Upper lobe of right lung (tissue), 1 donor: ENCODE measurements around the gene SELL. TPM values are rescaled to one million over a fixed set of nuclear protein-coding genes. Genes with fewer than 3 reads are reported as not detected.

ENCODE experiments used
- ATAC-seq: fragments of 200-7000 bp; cut with Tn5 transposase; one replicate; pipeline ENCODE4 v1.9.1; 2020; ENCODE audit warnings: mild to moderate bottlenecking, moderate library complexity
- DNase-seq: peaks from one replicate; pipeline ENCODE4 v3.0.0-alpha.2; 2020
- H3K27ac ChIP-seq: fragments of 200-600 bp; one replicate; pipeline ENCODE4 v1.8.0; 2022
- H3K27me3 ChIP-seq: fragments of 200-600 bp; one replicate; pipeline ENCODE4 v1.8.0; 2022; ENCODE audit warnings: mild to moderate bottlenecking
- H3K36me3 ChIP-seq: fragments of 200-600 bp; one replicate; pipeline ENCODE4 v1.8.0; 2022
- H3K4me1 ChIP-seq: fragments of 200-600 bp; one replicate; pipeline ENCODE4 v1.8.0; 2022
- H3K4me3 ChIP-seq: fragments of 200-600 bp; one replicate; pipeline ENCODE4 v1.8.0; 2022; ENCODE audit warnings: mild to moderate bottlenecking
- H3K9me3 ChIP-seq: fragments of 200-600 bp; one replicate; pipeline ENCODE4 v1.8.0; 2022
- CTCF ChIP-seq: fragments of 200-600 bp; IDR thresholded peaks from one replicate; pipeline ENCODE4 v1.8.0; 2022; ENCODE audit warnings: antibody characterized with exemption
- intact Hi-C: fragments of 100-400 bp; cut with DNase I; formaldehyde crosslinking; loops from one replicate; pipeline ENCODE4 v1.11.0; 2022
- total RNA-seq: library from RNA; stranded (reverse); fragmentation: NEBNext Ultra II Directional; extraction: Animal tissue kit (Norgen Biotek cat#: 25700); gene quantifications from one replicate; pipeline ENCODE4 v1.2.1, GENCODE V29; 2021
- donor health status: DM: no; HTN: yes; CAD: no; lungs with severe emphysema.

SELL gene
- total RNA-seq, 1 donor from 2014 or later: 12.1 TPM

GRCh38 chr1:169729991-169730390 is 18.6 kb upstream of the SELL start:
- no peaks in the 10 kb centered on the region for H3K9me3 ChIP-seq
- no peak for TF ChIP-seq CTCF
- no peak overlapping the region for H3K27ac ChIP-seq
- H3K4me3 ChIP-seq: no peak overlapping the region
- DNase-seq: no peak
- H3K27me3 ChIP-seq: no peaks in the 10 kb centered on the region
- no peaks in the 10 kb centered on the region for H3K4me1 ChIP-seq
- no peaks in the 10 kb centered on the region for H3K36me3 ChIP-seq
- no peak for ATAC-seq
- intact Hi-C loops: no loop called here

GRCh38 chr1:169727307-169727706 is 15.9 kb upstream of the SELL start:
- ATAC-seq (no peak), DNase-seq (no peak)
- H3K9me3 ChIP-seq: no peaks in the 10 kb centered on the region
- no peaks in the 10 kb centered on the region for H3K36me3 ChIP-seq
- TF ChIP-seq CTCF: no peak
- no peak overlapping the region for H3K4me3 ChIP-seq
- intact Hi-C loops: no loop called here
- no peaks in the 10 kb centered on the region for H3K4me1 ChIP-seq
- H3K27me3 ChIP-seq: no peaks in the 10 kb centered on the region
- H3K27ac ChIP-seq: no peak overlapping the region

- Histone ChIP-seq H3K36me3 (no peaks in the 10 kb centered on the region), H3K27ac (no peak overlapping the region), H3K4me3 (no peak overlapping the region), H3K9me3 (no peaks in the 10 kb centered on the region), H3K4me1 (no peaks in the 10 kb centered on the region), H3K27me3 (no peaks in the 10 kb centered on the region)
- DNase-seq (no peak), ATAC-seq (no peak)
- no peak for TF ChIP-seq CTCF
- intact Hi-C loops: no loop called here
Observed at GRCh38 chr1:169726851-169727250, 15.4 kb upstream of the SELL start.

- no peak for ATAC-seq
- intact Hi-C loops: no loop called here
- H3K36me3 ChIP-seq: no peaks in the 10 kb centered on the region
- no peak for TF ChIP-seq CTCF
- H3K4me1 ChIP-seq: no peaks in the 10 kb centered on the region
- no peak for DNase-seq
- no peaks in the 10 kb centered on the region for H3K9me3 ChIP-seq
- H3K27me3 ChIP-seq: no peaks in the 10 kb centered on the region
- no peak overlapping the region for H3K27ac ChIP-seq
- no peak overlapping the region for H3K4me3 ChIP-seq
Observed at GRCh38 chr1:169725930-169726329, 14.5 kb upstream of the SELL start.

GRCh38 chr1:169724168-169724567 is 12.7 kb upstream of the SELL start:
- Histone ChIP-seq H3K27ac (no peak overlapping the region), H3K9me3 (no peaks in the 10 kb centered on the region), H3K4me3 (no peak overlapping the region), H3K4me1 (no peaks in the 10 kb centered on the region), H3K27me3 (no peaks in the 10 kb centered on the region), H3K36me3 (no peaks in the 10 kb centered on the region)
- ATAC-seq (no peak), DNase-seq (no peak)
- intact Hi-C loops: no loop called here
- no peak for TF ChIP-seq CTCF

- no peaks in the 10 kb centered on the region for H3K36me3 ChIP-seq
- intact Hi-C loops: no loop called here
- no peak overlapping the region for H3K4me3 ChIP-seq
- ATAC-seq (no peak), DNase-seq (no peak)
- H3K27ac ChIP-seq: no peak overlapping the region
- TF ChIP-seq CTCF: no peak
- H3K27me3 ChIP-seq: no peaks in the 10 kb centered on the region
- H3K4me1 ChIP-seq: no peaks in the 10 kb centered on the region
- no peaks in the 10 kb centered on the region for H3K9me3 ChIP-seq
Observed at GRCh38 chr1:169723763-169724162, 12.3 kb upstream of the SELL start.
